ENCODE data around the gene ADGRG6. TPM values are rescaled to one million over a fixed set of nuclear protein-coding genes. Genes with fewer than 3 reads are reported as not detected.

Gene ADGRG6
- total RNA-seq, 1 experiment from 2014 or later, result 2.5 TPM

- H2BK12ac ChIP-seq (ENCODE audit: insufficient read length, low read depth, low read length), result no peak overlapping the region
- no peaks in the 10 kb centered on the region for H3K79me2 ChIP-seq (ENCODE audit: insufficient read depth, low read length)
- Mint-ChIP-seq H3K36me3 (ENCODE audit: insufficient read depth in 1 of 3, low read depth in 3 of 3) (no peaks in the 10 kb centered on the region; a peak in 1 of 7 replicates), H3K27me3 (ENCODE audit: low read depth) (no peaks in the 10 kb centered on the region), H3K4me3 (no peak overlapping the region), H3K27ac (no peak overlapping the region), H3K9me3 (no peaks in the 10 kb centered on the region), H3K4me1 (peaks cover 3 to 15% of the 10 kb centered on the region in 2 experiments; a peak in 3 of 4 replicates)
- H3K14ac ChIP-seq (ENCODE audit: insufficient read depth, low read length), result no peak overlapping the region
- H2BK15ac ChIP-seq (ENCODE audit: low read depth, low read length), result no peak overlapping the region
- no peak overlapping the region for H3K23ac ChIP-seq (ENCODE audit: insufficient read length, low read depth, low read length)
- no peak overlapping the region for H3T11ph ChIP-seq (ENCODE audit: low read length)
- no peak overlapping the region for H3K4ac ChIP-seq (ENCODE audit: low read depth, low read length)
- H4K5ac ChIP-seq (ENCODE audit: insufficient read length, low read depth, low read length), result no peak overlapping the region
- TF ChIP-seq CTCF (conservative IDR thresholded peaks at IDR 0.05), result no peak
- DNase-seq, result no peak
- H3K9ac ChIP-seq (ENCODE audit: extremely low read depth, insufficient read length, low read length), result no peak overlapping the region
- no peaks in the 10 kb centered on the region for H3K79me1 ChIP-seq (ENCODE audit: insufficient read depth, low read depth, low read length, poor library complexity, severe bottlenecking)
- H2BK5ac ChIP-seq (ENCODE audit: insufficient read length, low read length), result no peak overlapping the region
- H3K18ac ChIP-seq (ENCODE audit: insufficient read length, low read depth, low read length), result no peak overlapping the region
- H2BK120ac ChIP-seq (ENCODE audit: low read depth, low read length, poor library complexity, severe bottlenecking), result no peak overlapping the region
- H3K27ac ChIP-seq (ENCODE audit: insufficient read length, low read depth, low read length), result no peak overlapping the region
- no peak overlapping the region for H3K4me2 ChIP-seq (ENCODE audit: insufficient read depth, insufficient read length, low read length)
- no CpG with 5 or more reads among the region's 7 CpGs for WGBS (ENCODE audit: extremely low coverage, insufficient read length, low lambda C conversion rate)
- no peaks in the 10 kb centered on the region for H3K27me3 ChIP-seq (ENCODE audit: insufficient read depth, low read length)
- H2AFZ ChIP-seq (ENCODE audit: low read length), result no peak overlapping the region
- H3K56ac ChIP-seq (ENCODE audit: insufficient read length, low read depth, low read length), result no peak overlapping the region
- no peaks in the 10 kb centered on the region for H3K4me1 ChIP-seq (ENCODE audit: insufficient read depth, low read length)
- H3K9me3 ChIP-seq (ENCODE audit: control insufficient read depth, low read depth, low read length), result no peaks in the 10 kb centered on the region
- no peak overlapping the region for H4K8ac ChIP-seq (replicated peaks; ENCODE audit: insufficient read length, low read depth, low read length)
- H4K20me1 ChIP-seq (ENCODE audit: control insufficient read depth, insufficient read depth, insufficient read length), result no peaks in the 10 kb centered on the region
- H3K23me2 ChIP-seq (ENCODE audit: insufficient read length, low read depth, low read length, poor library complexity, severe bottlenecking), result no peaks in the 10 kb centered on the region
- H2AK5ac ChIP-seq (ENCODE audit: insufficient read length, low read length), result no peak overlapping the region
- no peak overlapping the region for H2BK20ac ChIP-seq (ENCODE audit: low read depth, low read length, poor library complexity, severe bottlenecking)
- H4K91ac ChIP-seq (ENCODE audit: insufficient read length, low read depth, low read length), result no peak overlapping the region
Measured at GRCh38 chr6:142332393-142333098, 30.7 kb downstream of the ADGRG6 start.
